ENCODE measurements around the gene TUBGCP2.

GRCh38 chr10:133273534-133274143, 35.0 kb downstream of the TUBGCP2 start:
- no peak for TF ChIP-seq POLR2AphosphoS5 (IDR thresholded peaks at IDR 0.05; ENCODE audit: low read depth, low read length)
- TF ChIP-seq TAF1 (IDR thresholded peaks at IDR 0.05; ENCODE audit: borderline replicate concordance, insufficient read depth, low read length) = no peak
- TF ChIP-seq, protein P1, sequence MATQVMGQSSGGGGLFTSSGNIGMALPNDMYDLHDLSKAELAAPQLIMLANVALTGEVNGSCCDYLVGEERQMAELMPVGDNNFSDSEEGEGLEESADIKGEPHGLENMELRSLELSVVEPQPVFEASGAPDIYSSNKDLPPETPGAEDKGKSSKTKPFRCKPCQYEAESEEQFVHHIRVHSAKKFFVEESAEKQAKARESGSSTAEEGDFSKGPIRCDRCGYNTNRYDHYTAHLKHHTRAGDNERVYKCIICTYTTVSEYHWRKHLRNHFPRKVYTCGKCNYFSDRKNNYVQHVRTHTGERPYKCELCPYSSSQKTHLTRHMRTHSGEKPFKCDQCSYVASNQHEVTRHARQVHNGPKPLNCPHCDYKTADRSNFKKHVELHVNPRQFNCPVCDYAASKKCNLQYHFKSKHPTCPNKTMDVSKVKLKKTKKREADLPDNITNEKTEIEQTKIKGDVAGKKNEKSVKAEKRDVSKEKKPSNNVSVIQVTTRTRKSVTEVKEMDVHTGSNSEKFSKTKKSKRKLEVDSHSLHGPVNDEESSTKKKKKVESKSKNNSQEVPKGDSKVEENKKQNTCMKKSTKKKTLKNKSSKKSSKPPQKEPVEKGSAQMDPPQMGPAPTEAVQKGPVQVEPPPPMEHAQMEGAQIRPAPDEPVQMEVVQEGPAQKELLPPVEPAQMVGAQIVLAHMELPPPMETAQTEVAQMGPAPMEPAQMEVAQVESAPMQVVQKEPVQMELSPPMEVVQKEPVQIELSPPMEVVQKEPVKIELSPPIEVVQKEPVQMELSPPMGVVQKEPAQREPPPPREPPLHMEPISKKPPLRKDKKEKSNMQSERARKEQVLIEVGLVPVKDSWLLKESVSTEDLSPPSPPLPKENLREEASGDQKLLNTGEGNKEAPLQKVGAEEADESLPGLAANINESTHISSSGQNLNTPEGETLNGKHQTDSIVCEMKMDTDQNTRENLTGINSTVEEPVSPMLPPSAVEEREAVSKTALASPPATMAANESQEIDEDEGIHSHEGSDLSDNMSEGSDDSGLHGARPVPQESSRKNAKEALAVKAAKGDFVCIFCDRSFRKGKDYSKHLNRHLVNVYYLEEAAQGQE (IDR thresholded peaks at IDR 0.05; ENCODE audit: insufficient read depth in 1 of 2, low read depth in 2 of 2, low read length in 2 of 2) = no peak
